HEK293 (cell line): Measurements from ENCODE around the gene TMF1.

Experiments used
- CTCF ChIA-PET: fragments of 350-600 bp; formaldehyde crosslinking; extraction: SDS; loops from one replicate; lab custom pipeline; 2021; ENCODE audit warnings: antibody characterized with exemption; lab: Yijun Ruan, JAX
- POLR2A ChIA-PET: fragments of 300-600 bp; formaldehyde crosslinking; extraction: SDS; loops from one replicate; lab custom pipeline; 2020; ENCODE audit warnings: antibody characterized with exemption, inconsistent platforms; lab: Yijun Ruan, JAX
- H3K27ac ChIP-seq: fragments of 200-500 bp; sonication (Bioruptor generic); 2 replicates; pipeline ENCODE4 v1.5.1; 2014; ENCODE audit warnings: low read depth, low read length, control low read depth, inconsistent platforms; ENCODE audit errors: extremely low read depth
- H3K36me3 ChIP-seq, 2 experiments: fragments of 200-500 bp in 1 of 2; sonication (Bioruptor generic) in 1 of 2; 1 replicate in 1 of 2; 2 replicates in 1 of 2; pipeline ENCODE4 v1.5.1; 2014 to 2017; ENCODE audit warnings: inconsistent platforms in 2 of 2, low read length in 2 of 2; ENCODE audit not compliant: control insufficient read depth in 2 of 2, insufficient read depth in 1 of 2
- H3K4me1 ChIP-seq: fragments of 200-500 bp; sonication (Bioruptor generic); 2 replicates; pipeline ENCODE4 v1.5.1; 2014; ENCODE audit warnings: mild to moderate bottlenecking, low read length, inconsistent platforms; ENCODE audit not compliant: control insufficient read depth, insufficient read depth
- H3K4me3 ChIP-seq: 2 replicates; pipeline ENCODE4 v1.5.1; 2011; ENCODE audit warnings: low read depth, mild to moderate bottlenecking, control low read depth, low read length, moderate library complexity
- H3K9me3 ChIP-seq: fragments of 200-500 bp; sonication (Bioruptor generic); 2 replicates; pipeline ENCODE4 v1.5.1; 2014; ENCODE audit warnings: low read depth, low read length, inconsistent platforms; ENCODE audit not compliant: control insufficient read depth, insufficient read depth
- HOXD13 ChIP-seq: sonication (generic); formaldehyde crosslinking; IDR thresholded peaks from 2 replicates; pipeline ENCODE4 v1.8.0; 2022; ENCODE audit warnings: missing genetic modification reagents, borderline replicate concordance
- REPIN1 ChIP-seq: fragments of 450-650 bp; formaldehyde crosslinking; IDR thresholded peaks from 2 replicates; pipeline ENCODE4 v1.5.1; 2017; ENCODE audit warnings: missing biosample characterization, missing genetic modification characterization, low read depth
- ZBTB17 ChIP-seq: fragments of 450-650 bp; formaldehyde crosslinking; IDR thresholded peaks from 2 replicates; pipeline ENCODE4 v1.5.1; 2016; ENCODE audit warnings: missing biosample characterization, missing genetic modification characterization
- ZBTB48 ChIP-seq: fragments of 450-650 bp; formaldehyde crosslinking; IDR thresholded peaks from 2 replicates; pipeline ENCODE4 v1.5.1; 2016; ENCODE audit warnings: missing biosample characterization, missing genetic modification characterization
- ZNF292 ChIP-seq: fragments of 450-650 bp; formaldehyde crosslinking; IDR thresholded peaks from 2 replicates; pipeline ENCODE4 v1.5.1; 2016; ENCODE audit warnings: low read depth, missing biosample characterization, missing genetic modification characterization, borderline replicate concordance
- ZNF416 ChIP-seq: fragments of 450-650 bp; formaldehyde crosslinking; IDR thresholded peaks from 2 replicates; pipeline ENCODE4 v1.5.1; 2016; ENCODE audit warnings: missing biosample characterization, missing genetic modification characterization
- ZNF433 ChIP-seq: fragments of 450-650 bp; formaldehyde crosslinking; IDR thresholded peaks from 2 replicates; pipeline ENCODE4 v1.5.1; 2016; ENCODE audit warnings: missing biosample characterization, missing genetic modification characterization, low read depth
- ZNF548 ChIP-seq: fragments of 450-650 bp; formaldehyde crosslinking; IDR thresholded peaks from 2 replicates; pipeline ENCODE4 v1.5.1; 2016; ENCODE audit warnings: missing biosample characterization, missing genetic modification characterization
- ZNF600 ChIP-seq: fragments of 450-650 bp; formaldehyde crosslinking; IDR thresholded peaks from 2 replicates; pipeline ENCODE4 v1.5.1; 2016; ENCODE audit warnings: missing biosample characterization, missing genetic modification characterization
- TF ChIP-seq, protein P1 (sequence below): fragments of 450-650 bp; formaldehyde crosslinking; IDR thresholded peaks from 2 replicates; pipeline ENCODE4 v1.5.1; 2016; ENCODE audit warnings: missing biosample characterization, missing genetic modification characterization
- TF ChIP-seq, protein P2 (sequence below): fragments of 450-650 bp; formaldehyde crosslinking; IDR thresholded peaks from 2 replicates; pipeline ENCODE4 v1.5.1; 2016; ENCODE audit warnings: missing biosample characterization, missing genetic modification characterization

Gene TMF1

DNA sequence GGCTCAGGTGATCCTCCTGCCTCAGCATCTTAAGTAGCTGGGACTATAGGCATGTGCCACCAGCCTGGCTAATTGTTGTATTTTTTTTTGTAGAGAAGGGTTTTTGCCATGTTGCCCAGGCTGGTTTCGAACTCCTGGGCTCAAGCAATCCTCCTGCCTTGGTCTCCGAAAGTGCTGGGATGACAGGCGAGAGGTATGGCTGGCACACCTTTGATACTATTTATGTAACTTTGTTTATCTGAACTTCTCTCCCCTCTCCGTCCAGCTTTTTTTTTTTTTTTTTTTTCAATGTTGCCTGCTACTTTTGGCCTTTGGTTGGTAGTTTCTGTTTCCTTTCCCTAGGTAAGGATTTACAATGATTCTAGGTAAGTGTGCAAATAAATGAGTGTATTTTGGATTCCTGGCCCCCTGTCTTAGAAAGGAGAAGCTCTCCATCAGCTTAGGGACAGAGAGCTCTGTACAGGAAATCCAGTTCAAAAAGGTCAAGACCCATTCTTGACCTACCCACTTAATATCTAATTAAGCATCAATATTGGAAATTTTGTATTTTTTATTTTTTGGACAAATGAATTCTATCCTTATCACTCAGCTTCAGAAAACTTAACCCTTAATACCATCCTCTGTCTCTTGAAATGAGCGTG lies 39.4 kb upstream of the TMF1 start:
- POLR2A ChIA-PET: no interaction called here
- TF ChIP-seq ZNF416: no peak
- TF ChIP-seq REPIN1 (tag by site-specific recombination): no peak
- TF ChIP-seq, all 188 proteins: peak for 0
- CTCF ChIA-PET: interaction anchor here (0.7 kb wide), 1 partner anchor 40 kb away, joined by 3 read pairs; no protein-coding TSS in a partner anchor
- Histone ChIP-seq H3K4me1 (peaks cover 4% of the 10 kb centered on the region; the same call in 1 of the 2 replicates), H3K9me3 (no peaks in the 10 kb centered on the region), H3K36me3 (peaks cover 0 to 27% of the 10 kb centered on the region in 2 experiments; a peak in 1 of 3 replicates), H3K27ac (no peak overlapping the region), H3K4me3 (no peak overlapping the region)

DNA sequence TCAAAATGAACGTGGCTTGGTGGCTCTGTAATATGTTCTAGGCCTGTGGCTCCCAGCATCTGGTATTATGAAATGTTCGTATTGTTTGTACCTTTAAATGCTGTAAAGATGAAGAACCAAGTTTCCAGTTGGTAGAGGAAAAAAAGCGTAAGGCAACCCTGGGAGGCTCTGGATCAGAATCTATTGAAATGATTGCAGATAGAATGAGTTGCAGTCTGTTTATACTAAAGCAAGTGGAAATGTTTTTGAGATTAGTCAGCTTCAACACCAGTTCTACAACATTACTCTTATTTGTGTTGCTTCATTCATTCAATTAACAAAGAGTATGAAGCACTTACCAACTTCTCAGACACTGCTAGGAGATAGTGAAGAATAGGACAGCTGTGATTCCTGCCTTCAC lies 37.9 kb upstream of the TMF1 start:
- ChIA-PET CTCF (interaction anchor here (0.7 to 1.2 kb wide), 2 partner anchors 31 to 267 kb away, joined by 3 to 5 read pairs; no protein-coding TSS in a partner anchor), POLR2A (no interaction called here)
- peaks cover 4% of the 10 kb centered on the region; the same call in 1 of the 2 replicates for H3K4me1 ChIP-seq
- TF ChIP-seq, protein P1, sequence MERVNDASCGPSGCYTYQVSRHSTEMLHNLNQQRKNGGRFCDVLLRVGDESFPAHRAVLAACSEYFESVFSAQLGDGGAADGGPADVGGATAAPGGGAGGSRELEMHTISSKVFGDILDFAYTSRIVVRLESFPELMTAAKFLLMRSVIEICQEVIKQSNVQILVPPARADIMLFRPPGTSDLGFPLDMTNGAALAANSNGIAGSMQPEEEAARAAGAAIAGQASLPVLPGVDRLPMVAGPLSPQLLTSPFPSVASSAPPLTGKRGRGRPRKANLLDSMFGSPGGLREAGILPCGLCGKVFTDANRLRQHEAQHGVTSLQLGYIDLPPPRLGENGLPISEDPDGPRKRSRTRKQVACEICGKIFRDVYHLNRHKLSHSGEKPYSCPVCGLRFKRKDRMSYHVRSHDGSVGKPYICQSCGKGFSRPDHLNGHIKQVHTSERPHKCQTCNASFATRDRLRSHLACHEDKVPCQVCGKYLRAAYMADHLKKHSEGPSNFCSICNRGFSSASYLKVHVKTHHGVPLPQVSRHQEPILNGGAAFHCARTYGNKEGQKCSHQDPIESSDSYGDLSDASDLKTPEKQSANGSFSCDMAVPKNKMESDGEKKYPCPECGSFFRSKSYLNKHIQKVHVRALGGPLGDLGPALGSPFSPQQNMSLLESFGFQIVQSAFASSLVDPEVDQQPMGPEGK (tag by site-specific recombination): no peak
- TF ChIP-seq ZNF433 (tag by site-specific recombination): no peak
- peak; percentile 59; the same call in 1 of the 2 replicates for TF ChIP-seq ZBTB17 (tag by site-specific recombination)
- no peak for TF ChIP-seq ZNF292 (tag by site-specific recombination)
- TF ChIP-seq ZNF600 (tag by site-specific recombination): no peak
- TF ChIP-seq ZNF548 (tag by site-specific recombination): no peak
- no peaks in the 10 kb centered on the region for H3K9me3 ChIP-seq
- no peak overlapping the region for H3K27ac ChIP-seq
- H3K4me3 ChIP-seq: no peak overlapping the region
- H3K36me3 ChIP-seq: peaks cover 0 to 20% of the 10 kb centered on the region in 2 experiments; a peak in 1 of 3 replicates

DNA sequence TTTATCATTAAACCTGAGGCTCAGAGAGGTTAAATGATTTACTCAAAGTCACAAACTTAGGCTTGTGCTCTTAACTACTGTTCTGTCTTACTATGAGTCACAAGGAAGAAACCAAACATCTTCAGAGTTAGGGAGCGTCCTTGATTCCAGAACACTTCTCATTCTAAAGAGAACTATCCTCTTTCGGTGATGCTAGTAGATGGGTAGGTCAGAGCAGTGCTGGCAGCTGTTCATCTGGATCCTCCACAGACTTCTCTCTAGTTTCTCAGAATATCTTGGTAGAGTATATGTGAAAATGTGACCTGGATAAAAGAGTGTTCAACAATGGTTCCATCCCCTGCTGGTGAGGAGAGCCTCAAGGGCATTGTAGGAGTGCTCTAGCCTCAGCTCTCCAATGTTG lies 35.9 kb upstream of the TMF1 start:
- POLR2A ChIA-PET: no interaction called here
- peaks cover 4% of the 10 kb centered on the region; the same call in 1 of the 2 replicates for H3K4me1 ChIP-seq
- TF ChIP-seq ZBTB48 (peak; percentile 48; the same call in 1 of the 2 replicates), ZNF600 (tag by site-specific recombination) (peak; percentile 93), HOXD13 (CRISPR knock-in tag) (no peak)
- TF ChIP-seq, protein P2, sequence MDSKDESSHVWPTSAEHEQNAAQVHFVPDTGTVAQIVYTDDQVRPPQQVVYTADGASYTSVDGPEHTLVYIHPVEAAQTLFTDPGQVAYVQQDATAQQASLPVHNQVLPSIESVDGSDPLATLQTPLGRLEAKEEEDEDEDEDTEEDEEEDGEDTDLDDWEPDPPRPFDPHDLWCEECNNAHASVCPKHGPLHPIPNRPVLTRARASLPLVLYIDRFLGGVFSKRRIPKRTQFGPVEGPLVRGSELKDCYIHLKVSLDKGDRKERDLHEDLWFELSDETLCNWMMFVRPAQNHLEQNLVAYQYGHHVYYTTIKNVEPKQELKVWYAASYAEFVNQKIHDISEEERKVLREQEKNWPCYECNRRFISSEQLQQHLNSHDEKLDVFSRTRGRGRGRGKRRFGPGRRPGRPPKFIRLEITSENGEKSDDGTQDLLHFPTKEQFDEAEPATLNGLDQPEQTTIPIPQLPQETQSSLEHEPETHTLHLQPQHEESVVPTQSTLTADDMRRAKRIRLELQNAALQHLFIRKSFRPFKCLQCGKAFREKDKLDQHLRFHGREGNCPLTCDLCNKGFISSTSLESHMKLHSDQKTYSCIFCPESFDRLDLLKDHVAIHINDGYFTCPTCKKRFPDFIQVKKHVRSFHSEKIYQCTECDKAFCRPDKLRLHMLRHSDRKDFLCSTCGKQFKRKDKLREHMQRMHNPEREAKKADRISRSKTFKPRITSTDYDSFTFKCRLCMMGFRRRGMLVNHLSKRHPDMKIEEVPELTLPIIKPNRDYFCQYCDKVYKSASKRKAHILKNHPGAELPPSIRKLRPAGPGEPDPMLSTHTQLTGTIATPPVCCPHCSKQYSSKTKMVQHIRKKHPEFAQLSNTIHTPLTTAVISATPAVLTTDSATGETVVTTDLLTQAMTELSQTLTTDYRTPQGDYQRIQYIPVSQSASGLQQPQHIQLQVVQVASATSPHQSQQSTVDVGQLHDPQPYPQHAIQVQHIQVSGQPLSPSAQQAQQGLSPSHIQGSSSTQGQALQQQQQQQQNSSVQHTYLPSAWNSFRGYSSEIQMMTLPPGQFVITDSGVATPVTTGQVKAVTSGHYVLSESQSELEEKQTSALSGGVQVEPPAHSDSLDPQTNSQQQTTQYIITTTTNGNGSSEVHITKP (tag by site-specific recombination): peak; percentile 94
- no peak overlapping the region for H3K27ac ChIP-seq
- H3K4me3 ChIP-seq: no peak overlapping the region
- CTCF ChIA-PET: no interaction called here
- H3K9me3 ChIP-seq: no peaks in the 10 kb centered on the region
- peaks cover 0 to 7% of the 10 kb centered on the region in 2 experiments; a peak in 1 of 3 replicates for H3K36me3 ChIP-seq
